Endothelial cell of umbilical vein (primary cell): Measurements from ENCODE around the gene RBM25. TPM values are rescaled to one million over a fixed set of nuclear protein-coding genes. Genes with fewer than 3 reads are reported as not detected.

Experiments
- BruUV-seq: library from RNA; stranded (reverse); fragments of 400-500 nt; replicated peaks from 2 replicates; lab custom pipeline; 2021; lab: Mats Ljungman, UMichigan
- CTCF ChIA-PET: fragments of 300-600, 350-600 bp; sonication (Branson Sonifier 250); formaldehyde crosslinking; loops from one replicate; lab custom pipeline; 2021; ENCODE audit warnings: antibody characterized with exemption, inconsistent platforms; lab: Charles Lee
- POLR2A ChIA-PET: fragments of 300-600, 350-600 bp; sonication (Branson Sonifier 250); formaldehyde crosslinking; loops from one replicate; lab custom pipeline; 2021; ENCODE audit warnings: antibody characterized with exemption, inconsistent platforms; lab: Charles Lee
- DNase-seq: peaks from one replicate; pipeline ENCODE4 v3.0.0-alpha.2; 2011; ENCODE audit warnings: low read depth, low spot score
- FAIRE-seq: peaks from 2 replicates; lab custom pipeline; 2011; peaks lifted over from hg19 to GRCh38; lab: Jason Lieb, UNC
- H2AFZ ChIP-seq: 2 replicates; pipeline ENCODE4 v1.6.0; 2012; ENCODE audit warnings: low read depth, low read length, control low read depth, inconsistent platforms
- H3K27ac ChIP-seq: 2 replicates; pipeline ENCODE4 v1.5.1; 2011; ENCODE audit warnings: low read depth, mild to moderate bottlenecking, control low read depth, low read length, moderate library complexity; ENCODE audit not compliant: insufficient read depth
- H3K27me3 ChIP-seq, 2 experiments: 2 replicates each; pipeline versions ENCODE4 v1.6.0 to v1.6.1; 2011; ENCODE audit warnings: low read length in 2 of 2, mixed read lengths in 1 of 2; ENCODE audit not compliant: control insufficient read depth in 2 of 2, insufficient read depth in 2 of 2
- H3K36me3 ChIP-seq, 2 experiments: 2 replicates in 1 of 2; 3 replicates in 1 of 2; pipeline ENCODE4 v1.5.1; 2011; ENCODE audit warnings: low read length in 2 of 2, mild to moderate bottlenecking in 1 of 2, moderate library complexity in 1 of 2; ENCODE audit not compliant: control insufficient read depth in 2 of 2, insufficient read depth in 2 of 2; ENCODE audit errors: extremely low read depth in 1 of 2
- H3K4me1 ChIP-seq: 3 replicates; pipeline ENCODE4 v1.5.1; 2011; ENCODE audit warnings: mild to moderate bottlenecking, low read length; ENCODE audit not compliant: control insufficient read depth, insufficient read depth; ENCODE audit errors: extremely low read depth
- H3K4me2 ChIP-seq: 2 replicates; pipeline ENCODE4 v1.6.1; 2011; ENCODE audit warnings: low read length, control low read depth, mixed read lengths; ENCODE audit not compliant: insufficient read depth
- H3K4me3 ChIP-seq, 3 experiments: fragments of 200-600 bp in 1 of 3; sonication (generic), shearing (Covaris generic) in 1 of 3; replicated peaks in 1 of 3; 2 replicates each; pipeline ENCODE4 v1.5.1; 2011 to 2016; ENCODE audit warnings: control low read depth in 3 of 3, low read length in 3 of 3, mild to moderate bottlenecking in 2 of 3, inconsistent platforms in 1 of 3, low read depth in 1 of 3, moderate library complexity in 1 of 3; ENCODE audit not compliant: insufficient read depth in 1 of 3
- H3K79me2 ChIP-seq: 2 replicates; pipeline ENCODE4 v1.6.0; 2012; ENCODE audit warnings: low read length, inconsistent platforms; ENCODE audit not compliant: control insufficient read depth, insufficient read depth
- H3K9ac ChIP-seq: replicated peaks from 2 replicates; pipeline ENCODE3; 2011; ENCODE audit warnings: low read length, control low read depth; ENCODE audit not compliant: insufficient read depth; ENCODE audit errors: extremely low read depth
- H3K9me1 ChIP-seq: replicated peaks from 3 replicates; pipeline ENCODE4 v1.6.0; 2011; ENCODE audit warnings: mild to moderate bottlenecking, low read length; ENCODE audit not compliant: control insufficient read depth, insufficient read depth; ENCODE audit errors: extremely low read depth
- H3K9me3 ChIP-seq: replicated peaks from 2 replicates; pipeline ENCODE4 v1.5.1; 2012; ENCODE audit warnings: low read length, inconsistent platforms; ENCODE audit not compliant: control insufficient read depth, insufficient read depth
- H4K20me1 ChIP-seq: replicated peaks from 2 replicates; pipeline ENCODE3; 2011; ENCODE audit warnings: mild to moderate bottlenecking, low read length; ENCODE audit not compliant: control insufficient read depth, insufficient read depth; ENCODE audit errors: extremely low read depth
- CTCF ChIP-seq, 2 donors: IDR thresholded peaks; 1 replicate in 1 of 2; 2 replicates in 1 of 2; pipeline ENCODE4 v1.5.1; 2011; ENCODE audit warnings: low read length in 2 of 2, mild to moderate bottlenecking in 2 of 2, moderate library complexity in 2 of 2, control low read depth in 1 of 2, inconsistent platforms in 1 of 2, low read depth in 1 of 2; ENCODE audit not compliant: insufficient read depth in 1 of 2; ENCODE audit errors: extremely low read depth in 1 of 2
- EZH2 ChIP-seq: IDR thresholded peaks from 2 replicates; pipeline ENCODE4 v1.6.1; 2012; ENCODE audit warnings: borderline replicate concordance, low read depth, mild to moderate bottlenecking, moderate library complexity, low read length, inconsistent platforms; ENCODE audit not compliant: severe bottlenecking
- FOS ChIP-seq: IDR thresholded peaks from 2 replicates; pipeline ENCODE4 v1.6.1; 2011; ENCODE audit warnings: mild to moderate bottlenecking, low read length, moderate library complexity, borderline replicate concordance; ENCODE audit not compliant: insufficient read depth
- GATA2 ChIP-seq: IDR thresholded peaks from 2 replicates; pipeline ENCODE4 v1.7.0; 2011; ENCODE audit warnings: low read depth, mild to moderate bottlenecking, moderate library complexity, mixed read lengths, low read length; ENCODE audit not compliant: insufficient read length, insufficient read depth
- JUN ChIP-seq: IDR thresholded peaks from 2 replicates; pipeline ENCODE4 v1.6.1; 2011; ENCODE audit warnings: borderline replicate concordance, low read depth; ENCODE audit not compliant: insufficient read length, insufficient read depth
- MAX ChIP-seq: IDR thresholded peaks from 2 replicates; pipeline ENCODE4 v1.6.1; 2011; ENCODE audit not compliant: insufficient read depth, insufficient read length
- MYC ChIP-seq: IDR thresholded peaks from one replicate; pipeline ENCODE4 v1.6.1; 2011; ENCODE audit warnings: mild to moderate bottlenecking, low read depth, low read length
- POLR2A ChIP-seq: IDR thresholded peaks from 2 replicates; pipeline ENCODE4 v1.6.1; 2012; ENCODE audit warnings: low read depth, mild to moderate bottlenecking, control low read depth, low read length
- POLR2AphosphoS5 ChIP-seq: IDR thresholded peaks from 2 replicates; pipeline ENCODE4 v1.6.1; 2012; ENCODE audit warnings: low read depth, mild to moderate bottlenecking, control low read depth, low read length, moderate library complexity; ENCODE audit not compliant: insufficient read depth
- dilution Hi-C: fragments of 300-500 bp; cut with MboI; formaldehyde crosslinking; loops from one replicate; pipeline ENCODE4 v1.15.0; 2019; ENCODE audit warnings: low sequenced_read_pairs; ENCODE audit not compliant: extremely low pct_ligation_motif_present
- intact Hi-C: fragments of 100-400 bp; cut with micrococcal nuclease; formaldehyde crosslinking; loops from one replicate; pipeline ENCODE4 v1.10.0; 2022
- polyA plus RNA-seq, 4 experiments: library from polyadenylated mRNA; depleted of rRNA in 3 of 4; stranded (reverse) in 3 of 4; unstranded in 1 of 4; fragments of >200 nt; gene quantifications; 2 replicates each; pipeline versions ENCODE4 v1.2.1 to v1.2.3, GENCODE V29; 2011 to 2012; ENCODE audit warnings: missing spikeins in 1 of 4
- total RNA-seq: library from RNA; stranded (reverse); gene quantifications from 2 replicates; pipeline ENCODE4 v1.2.3, GENCODE V29; 2021

The RBM25 gene
- total and polyA plus RNA-seq, 2 donors (not counting 3 experiments of a cell fraction or from before 2014, with no cell fraction given), result 20.6 to 86.1 TPM

GRCh38 chr14:73170686-73171085 is 112.4 kb downstream of the RBM25 start:
- Histone ChIP-seq H3K9ac (no peak overlapping the region), H4K20me1 (no peaks in the 10 kb centered on the region), H3K27ac (no peak overlapping the region), H3K36me3 (peaks cover 14 to 21% of the 10 kb centered on the region in 2 experiments), H3K4me2 (no peak overlapping the region), H3K4me1 (no peaks in the 10 kb centered on the region), H3K79me2 (no peaks in the 10 kb centered on the region), H3K9me1 (no peaks in the 10 kb centered on the region), H2AFZ (no peak overlapping the region), H3K9me3 (no peaks in the 10 kb centered on the region), H3K4me3 (no peak overlapping the region), H3K27me3 (no peaks in the 10 kb centered on the region)
- dilution Hi-C loops (no loop called here), intact Hi-C loops (no loop called here)
- no TSS peak for BruUV-seq
- CTCF ChIA-PET, result interaction anchor here (0.6 kb wide), 1 partner anchor 303 kb away, joined by 3 read pairs; no protein-coding TSS in a partner anchor
- DNase-seq (no peak), FAIRE-seq (no peak)
- TF ChIP-seq MYC, result no peak
- TF ChIP-seq FOS, result no peak
- TF ChIP-seq EZH2, result no peak
- POLR2A ChIA-PET, result no interaction called here

GRCh38 chr14:73172500-73172899 is 114.2 kb downstream of the RBM25 start:
- H3K27me3 ChIP-seq, result no peaks in the 10 kb centered on the region
- FAIRE-seq (no peak), DNase-seq (no peak)
- intact Hi-C loops, result no loop called here
- ChIA-PET CTCF (interaction anchor here (0.6 to 2.5 kb wide), 38 partner anchors 11 to 462 kb away, joined by 3 to 96 read pairs (median 6); partner anchors contain the start of genes ACOT2 and RIOX1), POLR2A (interaction anchor here (0.6 kb wide), 1 partner anchor 113 kb away, joined by 6 read pairs; no protein-coding TSS in a partner anchor)
- H4K20me1 ChIP-seq, result no peaks in the 10 kb centered on the region
- no TSS peak for BruUV-seq
- no peaks in the 10 kb centered on the region for H3K9me3 ChIP-seq
- TF ChIP-seq FOS (no peak), JUN (no peak), EZH2 (no peak), GATA2 (no peak), POLR2A (no peak), MAX (no peak), POLR2AphosphoS5 (no peak), CTCF (IDR thresholded peaks at IDR 0.05; ENCODE audit: extremely low read depth in 1 of 2, insufficient read depth in 1 of 2, low read depth in 1 of 2, low read length in 2 of 2) (no peak), MYC (no peak)
- no peak overlapping the region for H2AFZ ChIP-seq
- dilution Hi-C loops, result no loop called here
- H3K4me3 ChIP-seq, result no peak overlapping the region
- no peak overlapping the region for H3K4me2 ChIP-seq
- no peaks in the 10 kb centered on the region for H3K4me1 ChIP-seq
- H3K9ac ChIP-seq, result no peak overlapping the region
- H3K79me2 ChIP-seq, result no peaks in the 10 kb centered on the region
- H3K36me3 ChIP-seq, result peaks cover 14 to 21% of the 10 kb centered on the region in 2 experiments
- no peaks in the 10 kb centered on the region for H3K9me1 ChIP-seq
- H3K27ac ChIP-seq, result no peak overlapping the region
